NCI-H128 (cell line): ENCODE results near the gene NCS1.
A peak's percentile ranks its signal among the peaks of the same experiment; 100 is the strongest.

Experiments
- DNase-seq: peaks from one replicate; lab custom pipeline; 2025; ENCODE audit not compliant: unreplicated experiment; lab: John Stamatoyannopoulos, UW

Gene NCS1

GRCh38 chr9:130193103-130193502 is 20.9 kb downstream of the NCS1 start:
- DNase-seq: no peak

- no peak for DNase-seq
Observed at GRCh38 chr9:130193531-130194377, 21.6 kb downstream of the NCS1 start.

GRCh38 chr9:130194378-130194932 is 22.3 kb downstream of the NCS1 start:
- no peak for DNase-seq

GRCh38 chr9:130195638-130196037 is 23.4 kb downstream of the NCS1 start:
- no peak for DNase-seq

- DNase-seq: peak; percentile 48
Observed at GRCh38 chr9:130196643-130197042, 24.4 kb downstream of the NCS1 start.

- no peak for DNase-seq
Observed at GRCh38 chr9:130197386-130197785, 25.2 kb downstream of the NCS1 start.

GRCh38 chr9:130197888-130198287 is 25.7 kb downstream of the NCS1 start:
- DNase-seq: no peak

GRCh38 chr9:130198501-130199179 is 26.4 kb downstream of the NCS1 start:
- DNase-seq: no peak

- DNase-seq: no peak
Observed at GRCh38 chr9:130199605-130200004, 27.4 kb downstream of the NCS1 start.

- DNase-seq: no peak
Observed at GRCh38 chr9:130200038-130200849, 28.0 kb downstream of the NCS1 start.

- no peak for DNase-seq
Observed at GRCh38 chr9:130201399-130201873, 29.2 kb downstream of the NCS1 start.

- no peak for DNase-seq
Observed at GRCh38 chr9:130201974-130202373, 29.8 kb downstream of the NCS1 start.

GRCh38 chr9:130204341-130204740 is 32.1 kb downstream of the NCS1 start:
- DNase-seq: no peak

GRCh38 chr9:130204959-130205358 is 32.8 kb downstream of the NCS1 start:
- DNase-seq: no peak

GRCh38 chr9:130205912-130206311 is 33.7 kb downstream of the NCS1 start:
- no peak for DNase-seq

GRCh38 chr9:130206579-130206978 is 34.4 kb downstream of the NCS1 start:
- DNase-seq: no peak

- DNase-seq: no peak
Observed at GRCh38 chr9:130207241-130207992, 35.2 kb downstream of the NCS1 start.

GRCh38 chr9:130208600-130209347 is 36.6 kb downstream of the NCS1 start:
- DNase-seq: no peak

GRCh38 chr9:130209422-130209821 is 37.2 kb downstream of the NCS1 start:
- DNase-seq: no peak
